Endothelial cell of umbilical vein (primary cell): ENCODE measurements around the gene TTF1. TPM values are rescaled to one million over a fixed set of nuclear protein-coding genes. Genes with fewer than 3 reads are reported as not detected.

Source experiments
- BruUV-seq: library from RNA; stranded (reverse); fragments of 400-500 nt; replicated peaks from 2 replicates; lab custom pipeline; 2021; lab: Mats Ljungman, UMichigan
- CTCF ChIA-PET: fragments of 300-600, 350-600 bp; sonication (Branson Sonifier 250); formaldehyde crosslinking; loops from one replicate; lab custom pipeline; 2021; ENCODE audit warnings: antibody characterized with exemption, inconsistent platforms; lab: Charles Lee
- POLR2A ChIA-PET: fragments of 300-600, 350-600 bp; sonication (Branson Sonifier 250); formaldehyde crosslinking; loops from one replicate; lab custom pipeline; 2021; ENCODE audit warnings: antibody characterized with exemption, inconsistent platforms; lab: Charles Lee
- DNase-seq: peaks from one replicate; pipeline ENCODE4 v3.0.0-alpha.2; 2011; ENCODE audit warnings: low read depth, low spot score
- FAIRE-seq: peaks from 2 replicates; lab custom pipeline; 2011; peaks lifted over from hg19 to GRCh38; lab: Jason Lieb, UNC
- H2AFZ ChIP-seq: 2 replicates; pipeline ENCODE4 v1.6.0; 2012; ENCODE audit warnings: low read depth, low read length, control low read depth, inconsistent platforms
- H3K27ac ChIP-seq: 2 replicates; pipeline ENCODE4 v1.5.1; 2011; ENCODE audit warnings: low read depth, mild to moderate bottlenecking, control low read depth, low read length, moderate library complexity; ENCODE audit not compliant: insufficient read depth
- H3K27me3 ChIP-seq, 2 experiments: 2 replicates each; pipeline versions ENCODE4 v1.6.0 to v1.6.1; 2011; ENCODE audit warnings: low read length in 2 of 2, mixed read lengths in 1 of 2; ENCODE audit not compliant: control insufficient read depth in 2 of 2, insufficient read depth in 2 of 2
- H3K36me3 ChIP-seq, 2 experiments: 2 replicates in 1 of 2; 3 replicates in 1 of 2; pipeline ENCODE4 v1.5.1; 2011; ENCODE audit warnings: low read length in 2 of 2, mild to moderate bottlenecking in 1 of 2, moderate library complexity in 1 of 2; ENCODE audit not compliant: control insufficient read depth in 2 of 2, insufficient read depth in 2 of 2; ENCODE audit errors: extremely low read depth in 1 of 2
- H3K4me1 ChIP-seq: 3 replicates; pipeline ENCODE4 v1.5.1; 2011; ENCODE audit warnings: mild to moderate bottlenecking, low read length; ENCODE audit not compliant: control insufficient read depth, insufficient read depth; ENCODE audit errors: extremely low read depth
- H3K4me2 ChIP-seq: 2 replicates; pipeline ENCODE4 v1.6.1; 2011; ENCODE audit warnings: low read length, control low read depth, mixed read lengths; ENCODE audit not compliant: insufficient read depth
- H3K4me3 ChIP-seq, 3 experiments: fragments of 200-600 bp in 1 of 3; sonication (generic), shearing (Covaris generic) in 1 of 3; replicated peaks in 1 of 3; 2 replicates each; pipeline ENCODE4 v1.5.1; 2011 to 2016; ENCODE audit warnings: control low read depth in 3 of 3, low read length in 3 of 3, mild to moderate bottlenecking in 2 of 3, inconsistent platforms in 1 of 3, low read depth in 1 of 3, moderate library complexity in 1 of 3; ENCODE audit not compliant: insufficient read depth in 1 of 3
- H3K79me2 ChIP-seq: 2 replicates; pipeline ENCODE4 v1.6.0; 2012; ENCODE audit warnings: low read length, inconsistent platforms; ENCODE audit not compliant: control insufficient read depth, insufficient read depth
- H3K9ac ChIP-seq: replicated peaks from 2 replicates; pipeline ENCODE3; 2011; ENCODE audit warnings: low read length, control low read depth; ENCODE audit not compliant: insufficient read depth; ENCODE audit errors: extremely low read depth
- H3K9me1 ChIP-seq: replicated peaks from 3 replicates; pipeline ENCODE4 v1.6.0; 2011; ENCODE audit warnings: mild to moderate bottlenecking, low read length; ENCODE audit not compliant: control insufficient read depth, insufficient read depth; ENCODE audit errors: extremely low read depth
- H3K9me3 ChIP-seq: replicated peaks from 2 replicates; pipeline ENCODE4 v1.5.1; 2012; ENCODE audit warnings: low read length, inconsistent platforms; ENCODE audit not compliant: control insufficient read depth, insufficient read depth
- H4K20me1 ChIP-seq: replicated peaks from 2 replicates; pipeline ENCODE3; 2011; ENCODE audit warnings: mild to moderate bottlenecking, low read length; ENCODE audit not compliant: control insufficient read depth, insufficient read depth; ENCODE audit errors: extremely low read depth
- CTCF ChIP-seq, 2 donors: IDR thresholded peaks; 1 replicate in 1 of 2; 2 replicates in 1 of 2; pipeline ENCODE4 v1.5.1; 2011; ENCODE audit warnings: low read length in 2 of 2, mild to moderate bottlenecking in 2 of 2, moderate library complexity in 2 of 2, control low read depth in 1 of 2, inconsistent platforms in 1 of 2, low read depth in 1 of 2; ENCODE audit not compliant: insufficient read depth in 1 of 2; ENCODE audit errors: extremely low read depth in 1 of 2
- EZH2 ChIP-seq: IDR thresholded peaks from 2 replicates; pipeline ENCODE4 v1.6.1; 2012; ENCODE audit warnings: borderline replicate concordance, low read depth, mild to moderate bottlenecking, moderate library complexity, low read length, inconsistent platforms; ENCODE audit not compliant: severe bottlenecking
- FOS ChIP-seq: IDR thresholded peaks from 2 replicates; pipeline ENCODE4 v1.6.1; 2011; ENCODE audit warnings: mild to moderate bottlenecking, low read length, moderate library complexity, borderline replicate concordance; ENCODE audit not compliant: insufficient read depth
- GATA2 ChIP-seq: IDR thresholded peaks from 2 replicates; pipeline ENCODE4 v1.7.0; 2011; ENCODE audit warnings: low read depth, mild to moderate bottlenecking, moderate library complexity, mixed read lengths, low read length; ENCODE audit not compliant: insufficient read length, insufficient read depth
- MAX ChIP-seq: IDR thresholded peaks from 2 replicates; pipeline ENCODE4 v1.6.1; 2011; ENCODE audit not compliant: insufficient read depth, insufficient read length
- MYC ChIP-seq: IDR thresholded peaks from one replicate; pipeline ENCODE4 v1.6.1; 2011; ENCODE audit warnings: mild to moderate bottlenecking, low read depth, low read length
- POLR2A ChIP-seq: IDR thresholded peaks from 2 replicates; pipeline ENCODE4 v1.6.1; 2012; ENCODE audit warnings: low read depth, mild to moderate bottlenecking, control low read depth, low read length
- POLR2AphosphoS5 ChIP-seq: IDR thresholded peaks from 2 replicates; pipeline ENCODE4 v1.6.1; 2012; ENCODE audit warnings: low read depth, mild to moderate bottlenecking, control low read depth, low read length, moderate library complexity; ENCODE audit not compliant: insufficient read depth
- dilution Hi-C: fragments of 300-500 bp; cut with MboI; formaldehyde crosslinking; loops from one replicate; pipeline ENCODE4 v1.15.0; 2019; ENCODE audit warnings: low sequenced_read_pairs; ENCODE audit not compliant: extremely low pct_ligation_motif_present
- intact Hi-C: fragments of 100-400 bp; cut with micrococcal nuclease; formaldehyde crosslinking; loops from one replicate; pipeline ENCODE4 v1.10.0; 2022
- polyA plus RNA-seq, 4 experiments: library from polyadenylated mRNA; depleted of rRNA in 3 of 4; stranded (reverse) in 3 of 4; unstranded in 1 of 4; fragments of >200 nt; gene quantifications; 2 replicates each; pipeline versions ENCODE4 v1.2.1 to v1.2.3, GENCODE V29; 2011 to 2012; ENCODE audit warnings: missing spikeins in 1 of 4
- total RNA-seq: library from RNA; stranded (reverse); gene quantifications from 2 replicates; pipeline ENCODE4 v1.2.3, GENCODE V29; 2021

The TTF1 gene
- total and polyA plus RNA-seq, 2 donors (not counting 3 experiments of a cell fraction or from before 2014, with no cell fraction given) = 4.9 to 12.0 TPM

GRCh38 chr9:132414731-132415130 is 8.1 kb upstream of the TTF1 start:
- intact Hi-C loops (loop anchor here (5.0 kb wide), 1 partner anchor 258 kb away; the partner anchor contains the start of gene GTF3C4), dilution Hi-C loops (no loop called here)
- Histone ChIP-seq H3K36me3 (no peaks in the 10 kb centered on the region), H3K9me3 (no peaks in the 10 kb centered on the region), H3K9me1 (no peaks in the 10 kb centered on the region), H2AFZ (no peak overlapping the region), H3K9ac (no peak overlapping the region), H3K4me2 (no peak overlapping the region), H3K4me1 (peaks cover 8% of the 10 kb centered on the region), H3K79me2 (no peaks in the 10 kb centered on the region), H4K20me1 (no peaks in the 10 kb centered on the region), H3K4me3 (no peak overlapping the region), H3K27me3 (peaks cover 37 to 58% of the 10 kb centered on the region in 2 experiments), H3K27ac (no peak overlapping the region)
- no peak for FAIRE-seq
- ChIA-PET POLR2A (no interaction called here), CTCF (interaction anchor here (1.0 to 3.3 kb wide), 5 partner anchors 85 to 558 kb away, joined by 3 to 11 read pairs (median 3); no protein-coding TSS in a partner anchor)
- no peak for DNase-seq
- TF ChIP-seq POLR2A (no peak), EZH2 (peak; percentile 26), MAX (no peak), CTCF (IDR thresholded peaks at IDR 0.05; ENCODE audit: extremely low read depth in 1 of 2, insufficient read depth in 1 of 2, low read depth in 1 of 2, low read length in 2 of 2) (no peak), MYC (no peak), FOS (no peak), POLR2AphosphoS5 (no peak), GATA2 (no peak)
- BruUV-seq = no TSS peak
